Measurements from ENCODE around the gene ETV2.
"Not testable (repeated sequence)": the region's sequence is repeated elsewhere in the genome, so short reads cannot be mapped to it uniquely, and the experiment has no call there.

The ETV2 gene

GRCh38 chr19:35661995-35662340, 20.4 kb downstream of the ETV2 start:
- no peak for DNase-seq

- DNase-seq, result no peak
Observed at GRCh38 chr19:35663981-35664380, 22.4 kb downstream of the ETV2 start.

- DNase-seq, result no peak
Observed at GRCh38 chr19:35665157-35665556, 23.6 kb downstream of the ETV2 start.

- DNase-seq, result no peak
Observed at GRCh38 chr19:35665604-35666003, 24.1 kb downstream of the ETV2 start.

- DNase-seq, result no peak
Observed at GRCh38 chr19:35666251-35666913, 24.8 kb downstream of the ETV2 start, which contains the start of gene UPK1A. Gene UPK1A (plus strand): TSS chr19:35666517. CDS start chr19:35666813, 296 bp downstream.

GRCh38 chr19:35669566-35669965, 28.0 kb downstream of the ETV2 start:
- DNase-seq, result no peak

- no peak for DNase-seq
Observed at GRCh38 chr19:35669974-35670373, 28.4 kb downstream of the ETV2 start.

- no peak for DNase-seq
Observed at GRCh38 chr19:35670686-35671085, 29.1 kb downstream of the ETV2 start.

GRCh38 chr19:35671818-35672217, 30.3 kb downstream of the ETV2 start:
- no peak for DNase-seq

- DNase-seq, result no peak
Observed at GRCh38 chr19:35673121-35673804, 31.7 kb downstream of the ETV2 start.

- DNase-seq, result no peak
Observed at GRCh38 chr19:35675589-35676140, 34.1 kb downstream of the ETV2 start.

- DNase-seq, result no peak
Observed at GRCh38 chr19:35689836-35690235, 48.3 kb downstream of the ETV2 start.

- DNase-seq, result not testable (repeated sequence)
Observed at GRCh38 chr19:35691106-35691505, 49.6 kb downstream of the ETV2 start.

GRCh38 chr19:35692010-35692409, 50.5 kb downstream of the ETV2 start:
- DNase-seq, result no peak

- DNase-seq, result no peak
Observed at GRCh38 chr19:35693422-35693821, 51.9 kb downstream of the ETV2 start.

- peak; percentile 88 for DNase-seq
Observed at GRCh38 chr19:35693835-35694599, 52.5 kb downstream of the ETV2 start.

Measured in right hindlimb (tissue), 1 donor.